Measurements from ENCODE around the gene DSTYK.
A peak's percentile ranks its signal among the peaks of the same experiment; 100 is the strongest.
"Not testable (repeated sequence)": the region's sequence is repeated elsewhere in the genome, so short reads cannot be mapped to it uniquely, and the experiment has no call there.

DSTYK gene

DNA sequence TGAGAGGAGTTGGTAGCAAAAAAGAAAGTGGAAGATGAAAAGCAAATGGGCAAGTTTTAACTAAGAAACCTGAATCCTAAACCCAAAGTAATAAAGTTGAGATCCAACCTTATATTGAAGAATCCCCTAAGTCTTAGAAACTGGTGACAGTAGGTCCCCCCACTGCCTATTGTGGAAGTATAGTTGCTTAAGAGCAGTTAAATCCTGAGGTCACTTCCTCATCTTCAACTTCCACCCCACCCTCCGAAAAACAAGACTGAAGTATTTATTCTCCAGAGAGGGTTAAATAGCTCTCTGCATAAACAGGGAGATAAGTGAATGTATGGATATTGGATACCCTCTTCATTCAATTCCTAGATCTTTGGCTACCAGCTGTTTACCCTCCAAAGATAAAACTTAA, 3.3 kb upstream of the DSTYK start:
- no peak for DNase-seq (ENCODE audit: low spot score)

DNA sequence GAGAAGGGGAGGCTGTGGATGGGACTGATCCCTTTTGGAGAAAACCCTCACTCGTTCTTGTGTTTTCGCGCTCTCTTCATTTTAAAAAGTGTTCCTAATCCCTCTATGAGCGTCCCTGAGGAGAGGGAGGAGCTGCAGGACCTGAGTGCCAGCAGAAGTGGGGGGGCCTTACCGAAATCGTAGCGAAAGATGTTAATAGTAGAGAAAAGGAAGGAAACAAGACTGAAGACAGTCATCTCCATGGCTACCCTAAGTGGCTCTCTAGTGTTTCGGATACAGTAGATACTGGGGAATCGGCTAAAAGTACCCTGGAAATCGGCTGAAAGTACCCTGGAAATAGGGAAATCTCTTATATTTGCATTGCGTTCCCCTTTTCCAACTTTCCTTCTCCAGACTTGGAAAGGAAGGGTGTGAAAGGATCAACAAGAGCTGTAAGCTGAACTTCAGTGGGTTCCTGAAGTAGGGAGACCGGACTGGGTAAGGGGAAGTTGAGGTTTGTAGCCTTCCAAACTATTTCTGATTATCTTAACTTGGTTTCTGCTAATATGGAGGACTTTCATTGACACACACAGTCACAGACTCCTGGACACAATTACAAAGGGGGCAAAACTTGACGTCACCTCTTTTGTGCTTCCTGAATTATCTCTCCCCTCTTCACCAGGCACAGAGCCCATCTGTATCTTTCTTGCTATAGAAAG, 486 bp upstream of the DSTYK start:
- no peak for DNase-seq (ENCODE audit: low spot score)

DNA sequence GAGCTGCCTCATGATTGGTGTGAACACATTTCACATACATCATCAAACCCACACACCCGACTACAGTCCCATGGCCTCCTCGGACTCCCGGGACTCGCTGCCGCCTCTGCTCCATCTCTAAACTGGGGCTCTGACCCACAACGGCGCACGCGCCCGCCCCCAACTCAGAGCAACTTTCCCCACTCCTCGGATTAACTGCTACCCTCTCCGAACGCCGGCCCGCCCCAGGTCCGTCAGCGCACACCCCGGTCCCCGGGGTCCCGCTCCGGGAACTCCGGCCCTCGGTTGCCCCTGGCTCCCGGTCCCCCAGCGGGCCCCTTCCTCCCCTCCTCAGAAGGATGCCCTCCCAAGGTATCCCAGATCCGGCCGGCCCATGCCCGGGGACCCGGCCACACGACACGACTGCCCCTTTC, 740 bp downstream of the DSTYK start:
- DNase-seq (ENCODE audit: low spot score): no peak

DNA sequence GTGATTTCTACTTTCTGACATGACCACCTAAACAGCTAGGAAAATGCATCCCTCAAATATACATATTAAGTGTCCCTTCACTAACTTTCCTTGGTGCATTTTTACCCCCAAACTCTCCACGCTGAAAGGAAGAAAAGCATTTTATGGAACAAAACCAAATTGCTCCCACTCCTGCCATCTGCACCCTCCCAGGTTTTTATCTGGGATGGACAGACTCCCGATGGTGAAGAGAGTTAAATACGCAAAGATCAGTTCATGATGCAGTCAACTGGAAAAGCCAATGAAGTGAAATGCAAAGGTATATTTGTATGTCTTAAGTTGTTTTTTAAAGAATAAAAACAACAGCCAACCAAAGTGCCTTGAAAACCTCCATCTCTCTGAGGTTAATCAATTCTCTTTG, 2.7 kb downstream of the DSTYK start:
- DNase-seq (ENCODE audit: low spot score): no peak

DNA sequence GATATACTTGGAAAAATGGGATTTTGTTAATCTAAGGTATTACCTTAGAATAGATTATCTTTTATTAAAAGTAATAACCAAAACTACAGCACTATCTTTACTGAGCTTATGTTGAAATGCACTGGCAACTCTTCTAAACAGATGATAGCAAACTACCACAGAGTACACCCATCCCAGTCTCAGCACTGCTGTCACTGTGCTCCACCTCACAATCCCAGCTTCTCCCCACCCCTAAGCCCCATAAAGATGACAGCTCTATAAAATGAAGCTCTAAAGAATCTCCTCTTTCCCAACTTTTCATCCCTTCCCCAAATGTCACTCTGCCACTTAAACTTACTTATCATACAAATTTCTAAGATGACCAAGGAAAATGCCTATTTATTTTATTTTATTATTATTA, 6.4 kb downstream of the DSTYK start:
- no peak for DNase-seq (ENCODE audit: low spot score)

DNA sequence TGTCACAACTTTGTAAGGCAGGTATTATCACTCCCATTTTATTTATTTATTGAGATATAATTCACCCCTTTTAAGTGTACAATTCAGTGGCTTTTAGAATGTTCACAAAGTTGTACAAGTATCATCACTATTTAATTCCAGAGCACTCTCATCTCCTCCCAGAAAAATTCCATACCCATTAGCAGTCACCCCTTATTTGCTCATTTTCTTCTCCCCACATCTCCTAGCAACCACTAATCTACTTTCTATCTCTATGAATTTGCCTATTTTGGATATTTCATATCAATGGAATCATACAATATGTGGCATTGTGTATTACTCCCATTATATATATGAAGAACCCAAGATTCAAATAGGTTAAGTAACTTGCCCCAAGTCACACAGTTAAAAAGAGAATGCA, 7.0 kb downstream of the DSTYK start:
- no peak for DNase-seq (ENCODE audit: low spot score)

DNA sequence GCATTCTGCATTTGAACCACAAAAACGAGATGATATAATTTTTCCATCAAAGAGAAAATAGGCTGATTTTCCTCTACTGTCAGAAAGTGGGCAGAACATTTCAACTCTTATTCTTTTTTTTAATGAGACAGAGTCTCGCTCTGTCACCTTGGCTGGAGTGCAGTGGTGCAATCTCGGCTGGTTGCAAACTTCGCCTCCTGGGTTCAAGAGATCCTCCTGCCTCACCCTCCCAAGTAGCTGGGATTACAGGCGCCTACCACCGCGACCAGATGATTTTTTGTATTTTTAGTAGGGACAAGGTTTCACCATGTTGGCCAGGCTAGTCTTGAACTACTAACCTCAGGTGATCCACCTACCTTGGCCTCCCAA, 11.6 kb downstream of the DSTYK start:
- DNase-seq (ENCODE audit: low spot score): no peak

DNA sequence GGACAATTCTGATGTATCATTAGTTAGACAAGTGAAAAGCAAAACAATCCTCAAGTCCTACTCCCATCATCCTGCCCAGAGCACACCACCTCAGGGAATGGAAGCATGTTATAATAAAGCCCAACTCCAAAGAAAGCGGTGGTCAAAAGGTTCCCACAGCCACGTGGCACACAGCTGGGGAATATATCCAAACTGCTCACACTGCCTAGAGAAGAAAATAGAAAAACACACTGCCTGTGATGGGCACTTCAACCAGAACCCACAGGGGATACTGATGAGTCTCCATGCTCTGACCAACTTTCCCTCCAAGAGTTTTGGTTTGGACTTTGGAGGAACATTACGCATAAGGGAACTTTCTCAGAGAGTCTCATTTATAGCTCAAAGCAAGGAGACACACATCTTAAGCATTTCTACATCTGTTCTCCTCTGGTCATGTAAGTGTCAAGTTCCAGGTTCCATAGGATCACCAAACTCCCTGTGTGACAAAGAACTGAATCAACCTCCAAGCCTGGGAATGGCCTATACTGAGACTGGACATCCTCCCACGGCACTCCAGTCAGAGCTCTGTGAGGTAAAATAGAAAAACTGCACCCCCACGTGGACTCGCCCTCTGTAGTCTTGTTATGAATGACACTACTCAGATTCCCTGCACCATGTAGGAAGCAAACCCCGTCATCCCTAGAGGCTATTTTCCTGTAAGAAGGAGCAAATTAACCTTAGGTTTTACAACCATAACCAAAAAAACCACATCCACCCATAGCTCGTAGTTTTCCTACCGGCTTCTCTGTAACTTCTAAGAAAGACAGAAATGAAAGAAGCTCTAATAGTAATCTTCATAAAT, 12.2 kb downstream of the DSTYK start:
- no peak for DNase-seq (ENCODE audit: low spot score)

DNA sequence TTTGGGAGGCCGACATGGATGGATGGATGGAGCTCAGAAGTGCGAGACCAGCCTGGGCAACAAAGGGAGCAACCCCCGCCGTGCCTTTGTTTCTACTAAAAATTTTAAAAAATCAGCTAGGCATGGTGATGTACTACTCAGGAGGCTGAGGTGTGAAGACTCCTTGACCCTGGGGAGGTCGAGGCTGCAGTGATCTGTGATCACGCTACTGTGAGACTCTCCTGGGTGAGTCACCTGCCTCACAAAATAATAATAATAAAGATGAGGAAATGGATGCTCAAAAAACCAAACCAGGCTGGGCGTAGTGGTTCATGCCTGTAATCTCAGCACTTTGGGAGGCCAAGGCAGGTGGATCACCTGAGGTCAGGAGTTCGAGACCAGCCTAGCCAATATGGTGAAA, 19.2 kb downstream of the DSTYK start:
- no peak for DNase-seq (ENCODE audit: low spot score)

DNA sequence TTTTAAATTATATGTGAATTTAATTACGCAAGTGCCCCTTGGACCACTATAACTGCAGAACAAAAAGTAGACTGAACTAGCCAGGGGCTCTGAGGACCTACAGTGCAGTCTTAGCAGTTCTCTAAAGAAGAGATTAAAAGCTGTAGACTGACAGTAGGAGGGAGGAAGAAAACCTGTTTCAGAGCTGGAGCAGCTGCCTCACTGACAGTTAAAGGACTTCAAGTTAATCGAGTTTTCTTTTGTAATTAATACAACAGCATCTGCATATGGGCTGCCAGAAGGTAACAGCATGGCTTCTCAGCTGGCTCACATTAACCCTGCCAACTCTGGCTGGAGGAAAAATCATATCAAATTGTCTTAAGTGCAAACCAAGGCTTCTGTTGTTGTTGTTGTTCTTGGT, 19.9 kb downstream of the DSTYK start:
- peak; percentile 42 for DNase-seq (ENCODE audit: low spot score)

DNA sequence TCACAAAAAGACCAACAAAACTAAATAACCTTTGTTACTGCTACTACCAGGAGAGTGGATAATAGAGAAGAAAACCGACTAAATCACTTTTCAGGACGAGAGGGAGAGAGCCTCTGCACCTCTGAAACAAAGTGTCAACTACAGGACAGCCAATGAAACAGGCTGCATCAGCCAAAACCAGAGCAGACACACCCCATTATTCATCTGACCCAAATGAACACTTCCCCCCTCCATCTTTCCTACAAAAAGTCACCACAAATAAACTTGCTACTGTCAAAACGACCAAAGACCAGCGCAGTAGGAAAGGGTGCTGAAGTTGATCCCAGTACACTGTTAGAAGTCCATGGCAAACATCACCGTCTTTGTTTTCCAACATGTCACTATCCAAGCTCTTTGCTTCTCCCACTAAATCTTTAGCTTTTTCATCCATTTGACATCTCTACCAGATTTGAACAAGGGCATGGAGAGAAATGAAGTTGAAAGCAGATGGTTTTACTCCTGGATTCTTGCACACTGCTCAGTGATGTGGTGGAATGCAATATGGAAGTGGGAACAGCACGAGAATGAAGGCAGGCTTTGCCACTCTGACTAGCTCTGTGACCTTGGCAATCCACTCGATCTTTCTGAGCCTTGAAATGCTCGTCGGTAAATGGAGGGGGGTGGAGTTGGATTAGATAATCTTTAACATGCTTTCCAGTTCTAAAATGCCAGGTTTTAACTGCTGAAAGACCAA, 20.5 kb downstream of the DSTYK start:
- peak; percentile 35 for DNase-seq (ENCODE audit: low spot score)

DNA sequence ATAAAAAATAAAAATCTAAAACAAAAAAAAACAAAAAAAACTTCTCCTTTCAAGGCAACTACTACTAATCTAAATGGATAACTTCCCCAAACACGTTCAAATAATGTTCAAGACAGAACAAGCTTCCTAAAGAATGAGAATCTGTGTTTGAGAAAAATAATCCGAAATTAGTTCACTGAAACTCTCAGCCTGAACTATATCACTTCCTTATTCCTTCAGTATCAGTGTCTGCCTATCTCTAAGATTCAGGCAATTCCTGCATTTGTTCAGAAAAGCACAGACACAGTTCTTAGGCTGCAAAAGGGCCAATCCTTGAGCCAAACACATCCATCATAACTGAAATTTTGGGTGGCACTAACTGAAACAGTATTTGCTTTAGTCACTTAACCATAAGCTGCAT, 22.4 kb downstream of the DSTYK start:
- DNase-seq (ENCODE audit: low spot score): no peak

DNA sequence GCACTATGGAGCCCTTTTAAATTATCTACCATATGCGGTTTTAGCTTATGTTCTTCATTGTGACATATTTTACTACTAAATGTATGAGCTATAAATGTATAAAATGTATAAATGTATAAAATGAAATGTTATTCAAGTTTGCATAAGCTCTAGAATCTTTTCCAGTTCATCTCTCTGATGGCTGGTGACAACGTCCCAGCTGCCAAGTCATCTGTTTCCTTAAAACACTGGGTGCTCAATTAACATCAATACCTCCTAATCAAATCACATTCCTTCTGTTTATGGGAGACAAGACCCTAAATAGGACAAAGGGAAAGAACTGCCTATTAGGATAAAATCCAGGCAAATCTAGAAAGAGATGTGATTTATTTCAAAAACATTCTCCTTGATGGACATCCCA, 22.9 kb downstream of the DSTYK start:
- DNase-seq (ENCODE audit: low spot score): no peak

DNA sequence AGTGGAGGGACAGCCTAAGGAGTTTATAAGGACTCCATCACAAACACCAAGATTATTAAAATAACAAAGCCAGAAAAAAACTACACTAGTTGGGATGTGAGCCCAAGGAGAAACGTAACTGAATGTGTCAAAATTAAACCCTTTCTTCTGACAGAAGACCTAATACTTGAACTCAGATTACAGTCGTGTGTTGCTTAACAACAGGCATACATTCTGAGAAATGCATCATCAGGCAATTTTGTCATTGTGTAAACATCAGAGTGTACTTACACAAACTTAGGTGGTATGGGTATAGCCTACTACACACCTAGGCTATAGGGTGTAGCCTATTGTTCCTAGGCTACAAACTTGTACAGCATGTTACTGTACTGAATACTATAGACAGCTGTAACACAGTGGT, 23.4 kb downstream of the DSTYK start:
- DNase-seq (ENCODE audit: low spot score): no peak

DNA sequence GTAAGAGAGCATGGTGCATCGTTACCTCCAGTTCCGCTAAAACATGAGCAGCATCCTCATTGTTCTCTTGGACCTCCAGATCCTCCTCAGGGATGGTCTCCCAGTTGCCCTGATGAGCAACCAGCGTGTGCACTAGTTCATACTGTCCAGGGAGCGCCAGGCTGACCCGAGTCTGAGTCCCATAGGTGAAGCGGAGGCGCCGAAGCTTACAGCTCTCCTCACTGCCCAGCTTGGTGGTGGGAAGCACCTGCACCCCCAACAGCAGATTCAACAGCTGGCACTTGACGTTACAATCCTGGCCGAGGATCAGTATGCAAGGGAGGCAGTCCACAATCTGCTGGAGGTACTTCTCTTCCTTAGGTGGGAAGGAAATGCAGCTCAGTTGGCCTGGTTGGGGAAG, 24.1 kb downstream of the DSTYK start:
- no peak for DNase-seq (ENCODE audit: low spot score)

DNA sequence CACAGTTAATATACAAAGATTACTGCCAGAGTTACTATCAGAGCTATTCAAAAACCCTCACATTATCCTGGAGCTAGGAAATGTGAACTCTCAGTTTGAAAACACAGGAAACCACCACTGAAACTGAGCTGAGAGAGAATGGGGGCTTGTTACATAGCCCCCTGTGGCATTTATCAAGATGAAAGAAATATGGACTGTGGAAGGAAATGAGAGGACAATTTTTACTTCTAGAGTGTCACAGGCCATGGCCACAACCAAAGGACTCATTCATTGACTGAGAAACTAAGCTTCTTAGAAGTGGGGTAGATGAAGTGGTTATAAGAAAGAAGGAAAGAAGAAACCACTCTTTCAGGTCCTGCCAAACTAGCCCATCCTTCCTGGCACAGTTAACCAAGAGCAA, 25.3 kb downstream of the DSTYK start:
- DNase-seq (ENCODE audit: low spot score): no peak

DNA sequence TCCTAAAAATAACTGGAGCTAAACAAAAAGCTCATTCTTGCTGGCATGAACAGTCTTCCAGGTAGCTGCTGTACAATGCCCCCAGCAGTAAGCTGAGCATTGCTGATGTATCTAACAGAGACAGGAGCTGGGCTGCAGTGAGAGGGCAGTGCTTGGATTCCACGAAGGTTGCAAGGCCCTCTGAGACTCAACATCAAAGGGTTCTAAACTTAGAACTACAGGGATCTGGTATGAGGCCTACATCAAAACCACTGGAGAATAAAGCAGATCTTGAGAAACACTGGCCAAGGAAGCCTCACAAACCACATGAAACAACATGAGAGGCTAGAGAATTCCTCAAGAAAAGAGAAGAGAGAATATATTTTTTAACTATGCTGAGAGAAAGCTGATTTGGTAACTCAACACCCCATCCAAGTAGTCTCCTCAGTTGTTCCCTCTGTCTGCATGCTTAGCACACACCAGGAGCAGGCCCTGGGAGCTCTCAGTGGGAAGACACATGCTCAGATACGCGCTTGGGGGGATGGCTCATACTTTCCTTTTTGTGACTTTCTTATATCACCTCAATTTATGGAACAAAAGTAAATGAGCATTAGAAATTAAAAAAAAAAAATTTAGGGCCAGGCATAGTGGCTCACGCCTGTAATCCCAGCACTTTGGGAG, 27.7 kb downstream of the DSTYK start:
- no peak for DNase-seq (ENCODE audit: low spot score)

DNA sequence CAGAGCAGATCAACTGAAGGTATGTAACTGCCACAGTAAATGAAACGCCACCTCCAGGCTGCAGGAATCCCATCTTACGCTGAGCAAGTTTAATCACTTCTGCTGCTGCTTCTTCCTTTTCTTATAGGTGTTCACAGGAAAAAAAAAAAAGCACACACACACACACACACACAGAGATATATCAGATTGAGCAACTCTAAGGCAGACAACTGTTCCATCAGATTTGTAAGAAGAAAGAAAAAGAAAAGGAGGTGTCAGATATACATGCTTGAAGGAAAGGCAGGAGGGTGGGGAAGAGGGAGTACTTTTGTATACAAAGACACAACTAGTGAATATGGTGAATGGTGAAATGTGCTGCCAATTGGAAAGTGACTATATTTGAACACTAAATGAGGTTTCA, 28.6 kb downstream of the DSTYK start:
- DNase-seq (ENCODE audit: low spot score): no peak

DNA sequence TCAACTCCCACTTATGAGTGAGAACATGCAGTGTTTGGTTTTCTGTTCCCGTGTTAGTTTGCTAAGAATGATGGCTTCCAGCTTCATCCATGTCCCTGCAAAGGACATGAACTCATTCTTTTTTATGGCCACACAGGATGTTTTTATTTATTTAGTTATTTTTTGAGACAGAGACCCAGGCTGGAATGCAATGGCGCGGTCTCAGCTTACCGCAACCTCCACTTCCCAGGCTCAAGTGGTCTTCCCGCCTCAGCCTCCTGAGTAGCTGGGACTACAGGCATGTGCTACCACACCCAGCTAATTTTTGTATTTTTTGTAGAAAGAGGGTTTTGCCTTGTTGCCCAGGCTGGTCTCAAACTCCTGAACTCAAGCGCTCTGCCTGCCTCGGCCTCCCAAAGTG, 31.2 kb downstream of the DSTYK start:
- DNase-seq (ENCODE audit: low spot score): not testable (repeated sequence)

DNA sequence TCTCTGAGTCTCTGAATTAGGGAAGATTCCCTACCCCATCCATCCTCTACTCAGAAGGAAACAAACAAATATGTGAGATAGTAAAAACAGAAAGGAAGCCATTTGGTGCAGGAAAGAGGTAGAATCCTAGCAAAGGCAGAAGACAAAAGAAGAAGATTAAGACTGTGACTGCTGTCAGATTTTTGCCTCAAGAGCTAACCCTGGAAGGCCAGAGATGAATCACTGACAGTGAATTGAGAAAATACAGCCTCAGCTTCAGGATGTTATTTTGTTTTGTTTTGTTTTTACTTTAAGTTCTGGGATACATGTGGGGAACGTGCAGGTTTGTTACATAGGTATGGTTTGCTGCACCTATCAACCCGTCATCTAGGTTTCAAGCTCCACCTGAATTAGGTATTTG, 31.7 kb downstream of the DSTYK start:
- DNase-seq (ENCODE audit: low spot score): no peak

DNA sequence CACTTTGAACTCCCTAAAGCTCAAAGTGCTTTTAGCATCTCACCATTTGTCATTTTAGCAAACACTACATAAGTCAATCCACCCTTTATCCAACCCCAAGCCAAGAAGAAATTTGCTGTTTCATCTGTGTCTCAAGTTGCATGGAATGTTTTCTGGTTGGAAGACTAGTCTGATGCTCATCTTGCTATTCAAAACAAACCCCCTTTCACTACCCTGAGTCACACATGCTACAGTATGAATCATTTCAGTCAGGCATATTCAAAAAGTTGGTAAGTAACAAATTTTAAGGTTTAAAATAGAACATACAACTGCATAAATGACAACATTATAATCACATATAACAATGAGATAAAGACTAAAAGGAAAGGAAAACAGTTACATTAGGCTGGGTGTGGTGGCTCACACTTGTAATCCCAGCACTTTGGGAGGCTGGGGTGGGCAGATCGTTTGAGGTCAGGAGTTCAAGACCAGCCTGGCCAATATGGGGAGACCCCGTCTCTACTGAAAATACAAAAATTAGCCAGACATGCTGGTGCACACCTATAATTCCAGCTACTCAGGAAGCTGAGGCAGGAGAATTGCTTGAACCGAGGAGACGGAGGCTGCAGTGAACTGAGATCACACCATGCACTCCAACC, 38.7 kb downstream of the DSTYK start:
- no peak for DNase-seq (ENCODE audit: low spot score)

DNA sequence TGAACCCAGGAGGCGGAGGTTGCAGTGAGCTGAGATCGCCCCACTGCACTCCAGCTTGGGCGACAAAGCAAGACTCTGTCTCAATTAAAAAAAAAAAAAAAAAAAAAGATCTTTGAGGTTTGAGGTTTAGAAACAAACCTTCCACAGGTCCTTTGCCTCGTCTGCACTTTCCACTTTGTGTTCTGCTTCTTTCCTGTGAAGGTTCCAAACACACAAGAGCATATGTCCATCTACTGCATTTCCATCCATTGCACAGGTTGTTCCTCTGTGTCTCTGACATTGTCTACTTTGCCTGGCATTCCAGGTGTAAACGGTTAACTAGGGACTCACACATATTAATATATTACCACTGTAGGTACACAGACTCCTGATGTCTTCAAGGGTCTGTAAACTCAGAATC, 40.1 kb downstream of the DSTYK start:
- no peak for DNase-seq (ENCODE audit: low spot score)
